ENCODE measurements around the gene CALN1.

The CALN1 gene

DNA sequence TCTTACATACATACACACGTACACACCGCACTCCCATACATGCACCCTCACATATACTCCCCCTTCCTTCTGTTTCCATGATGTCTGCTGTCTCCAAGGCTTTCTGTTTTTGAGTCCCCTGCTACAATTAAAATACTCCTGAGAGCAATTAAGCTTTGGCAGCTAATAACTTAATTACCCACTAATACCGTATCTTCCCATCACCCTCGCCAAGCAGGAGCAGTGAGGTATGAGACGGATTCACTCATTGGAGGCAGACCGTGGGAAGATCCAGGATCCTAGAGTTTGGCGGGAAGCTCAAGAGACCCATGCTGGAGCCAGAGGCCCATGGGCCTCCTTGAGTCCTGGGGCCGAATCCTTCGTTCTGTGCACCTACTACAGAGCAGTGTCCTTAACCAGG, 1.7 kb upstream of the CALN1 start:
- H3K4me1 Mint-ChIP-seq: no peaks in the 10 kb centered on the region
- no peaks in the 10 kb centered on the region for H3K9me3 Mint-ChIP-seq
- no peak overlapping the region for H3K27ac Mint-ChIP-seq
- H3K4me3 Mint-ChIP-seq: no peak overlapping the region
- H3K36me3 Mint-ChIP-seq (ENCODE audit: low read depth): no peaks in the 10 kb centered on the region
- no peak for TF ChIP-seq CTCF (IDR thresholded peaks at IDR 0.05)
- no peak for DNase-seq
- no peaks in the 10 kb centered on the region for H3K27me3 Mint-ChIP-seq (ENCODE audit: low read depth, poor library complexity)

DNA sequence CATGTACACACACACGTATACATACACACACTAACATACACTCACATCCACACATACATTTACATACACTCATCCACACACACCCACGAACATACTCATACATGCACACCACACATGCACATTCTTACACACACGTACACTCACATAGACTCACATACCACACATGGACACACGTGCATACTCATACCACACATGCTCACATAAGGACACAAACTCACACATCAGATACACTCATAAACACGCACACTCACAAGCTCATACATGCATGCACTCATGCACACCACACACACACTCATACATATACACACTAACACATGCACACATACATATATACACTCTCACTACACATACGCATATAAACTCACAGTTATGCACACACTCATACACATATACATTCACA, 1.2 kb upstream of the CALN1 start:
- H3K4me1 Mint-ChIP-seq: no peaks in the 10 kb centered on the region

DNA sequence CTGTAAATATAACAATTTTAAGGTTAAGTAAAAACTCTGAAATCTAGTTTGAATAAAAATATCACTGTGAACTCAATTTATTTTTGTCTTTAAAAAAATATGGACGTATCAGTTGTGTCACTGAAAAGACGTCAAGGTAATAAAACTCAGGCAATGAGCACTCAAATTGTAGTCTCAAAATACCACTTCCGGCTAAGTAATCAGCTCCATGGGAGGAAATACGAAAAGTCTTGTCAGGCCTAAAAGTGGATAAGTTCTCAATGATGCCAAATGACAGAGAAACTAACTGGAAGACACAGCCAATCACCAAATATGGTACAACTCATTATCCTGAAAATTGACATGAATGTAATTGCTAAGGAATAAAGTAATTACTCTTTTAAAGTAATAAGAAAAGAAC, 719 bp downstream of the CALN1 start:
- no peaks in the 10 kb centered on the region for H3K9me3 Mint-ChIP-seq
- H3K27me3 Mint-ChIP-seq (ENCODE audit: low read depth, poor library complexity): peaks cover 4% of the 10 kb centered on the region
- H3K4me3 Mint-ChIP-seq: no peak overlapping the region
- no peaks in the 10 kb centered on the region for H3K4me1 Mint-ChIP-seq
- no peaks in the 10 kb centered on the region for H3K36me3 Mint-ChIP-seq (ENCODE audit: low read depth)
- H3K27ac Mint-ChIP-seq: no peak overlapping the region
- no peak for DNase-seq
- no peak for TF ChIP-seq CTCF (IDR thresholded peaks at IDR 0.05)

More for the DNA sequence above, 1.2 kb upstream of the CALN1 start:
- no peak overlapping the region for H3K27ac Mint-ChIP-seq
- no peaks in the 10 kb centered on the region for H3K36me3 Mint-ChIP-seq (ENCODE audit: low read depth)
- no peaks in the 10 kb centered on the region for H3K27me3 Mint-ChIP-seq (ENCODE audit: low read depth, poor library complexity)
- no peak for DNase-seq
- no peaks in the 10 kb centered on the region for H3K9me3 Mint-ChIP-seq
- TF ChIP-seq CTCF (IDR thresholded peaks at IDR 0.05): no peak
- no peak overlapping the region for H3K4me3 Mint-ChIP-seq

DNA sequence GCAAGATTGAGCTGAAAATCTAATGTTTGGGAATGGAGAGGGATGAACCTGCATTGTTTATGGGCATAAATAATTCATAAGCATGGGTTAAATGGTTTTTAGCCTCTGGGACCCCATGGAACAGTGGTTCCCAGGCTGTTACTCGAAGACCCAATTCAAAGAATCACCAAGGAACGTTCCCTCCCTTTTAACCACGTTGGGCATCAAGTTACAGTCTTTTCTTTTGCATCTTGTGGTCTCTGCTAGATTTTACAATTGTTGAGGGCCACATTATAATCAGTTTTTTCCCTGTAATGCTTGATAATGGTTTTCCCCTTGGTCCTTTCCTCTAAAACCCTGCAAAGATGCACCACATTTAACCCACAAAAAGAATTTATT, 2.5 kb downstream of the CALN1 start:
- no peak for TF ChIP-seq CTCF (IDR thresholded peaks at IDR 0.05)
- H3K4me1 Mint-ChIP-seq: no peaks in the 10 kb centered on the region

GRCh38 chr7:72408966-72409637, 3.0 kb downstream of the CALN1 start:
- no peak overlapping the region for H3K4me3 Mint-ChIP-seq
- TF ChIP-seq CTCF (IDR thresholded peaks at IDR 0.05): no peak
- peaks cover 4% of the 10 kb centered on the region for H3K27me3 Mint-ChIP-seq (ENCODE audit: low read depth, poor library complexity)
- H3K27ac Mint-ChIP-seq: no peak overlapping the region
- no peak for DNase-seq
- H3K9me3 Mint-ChIP-seq: no peaks in the 10 kb centered on the region
- H3K4me1 Mint-ChIP-seq: no peaks in the 10 kb centered on the region
- no peaks in the 10 kb centered on the region for H3K36me3 Mint-ChIP-seq (ENCODE audit: low read depth)

More for the DNA sequence above, 2.5 kb downstream of the CALN1 start:
- Mint-ChIP-seq H3K9me3 (no peaks in the 10 kb centered on the region), H3K27me3 (ENCODE audit: low read depth, poor library complexity) (peaks cover 4% of the 10 kb centered on the region), H3K27ac (no peak overlapping the region), H3K36me3 (ENCODE audit: low read depth) (no peaks in the 10 kb centered on the region), H3K4me3 (no peak overlapping the region)
- no peak for DNase-seq

DNA sequence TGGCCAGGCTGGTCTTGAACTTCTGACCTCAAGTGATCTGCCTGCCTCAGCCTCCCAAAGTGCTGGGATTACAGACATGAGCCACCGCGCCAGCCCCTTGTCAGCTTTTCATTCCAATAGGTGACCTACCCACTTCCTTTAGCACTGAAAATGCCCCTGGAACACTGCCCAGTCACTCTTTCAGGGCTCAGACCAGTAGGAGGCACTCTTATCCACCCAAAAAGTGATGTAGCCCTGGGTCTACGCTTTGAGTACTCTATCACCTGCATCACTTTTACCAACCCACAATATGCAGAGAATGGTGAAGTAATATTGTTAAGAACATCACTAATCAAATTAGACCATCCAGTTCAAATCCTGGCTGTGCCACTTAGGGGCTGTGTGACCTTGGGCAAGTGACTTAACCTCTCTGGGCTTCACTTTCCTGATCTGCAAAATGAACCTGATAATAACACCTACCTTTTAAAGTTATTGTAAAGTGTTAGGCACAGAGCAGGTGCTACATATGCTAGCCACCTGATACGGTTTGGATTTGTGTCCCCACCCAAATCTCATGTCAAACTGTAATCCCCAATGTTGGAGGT, 5.2 kb downstream of the CALN1 start:
- H3K4me3 Mint-ChIP-seq: no peak overlapping the region
- H3K4me1 Mint-ChIP-seq: no peaks in the 10 kb centered on the region
- peaks cover 14% of the 10 kb centered on the region for H3K27me3 Mint-ChIP-seq (ENCODE audit: low read depth, poor library complexity)
- no peak for DNase-seq
- H3K9me3 Mint-ChIP-seq: no peaks in the 10 kb centered on the region
- no peak for TF ChIP-seq CTCF (IDR thresholded peaks at IDR 0.05)
- H3K36me3 Mint-ChIP-seq (ENCODE audit: low read depth): no peaks in the 10 kb centered on the region
- no peak overlapping the region for H3K27ac Mint-ChIP-seq
